Activated CD8-positive, alpha-beta T cell treated with anti-CD3 and anti-CD28 coated beads for 36 hours (primary cell): ENCODE data around the gene ADARB2. TPM values are rescaled to one million over a fixed set of nuclear protein-coding genes. Genes with fewer than 3 reads are reported as not detected.

Experiments
- ATAC-seq: fragments of 200-7000 bp; cut with Tn5 transposase; one replicate; pipeline ENCODE4 v1.10.0; 2021; ENCODE audit warnings: mild to moderate bottlenecking, moderate library complexity
- CTCF ChIA-PET: fragments of 350-600 bp; sonication (Branson Sonifier 250); formaldehyde crosslinking; loops from one replicate; lab custom pipeline; 2021; ENCODE audit warnings: antibody characterized with exemption; lab: Charles Lee
- POLR2A ChIA-PET: fragments of 350-600 bp; sonication (Branson Sonifier 250); formaldehyde crosslinking; loops from one replicate; lab custom pipeline; 2021; ENCODE audit warnings: antibody characterized with exemption; lab: Charles Lee
- DNase-seq: peaks from one replicate; pipeline ENCODE4 v3.0.0-alpha.2; 2020
- H3K27ac Mint-ChIP-seq: one replicate; pipeline ENCODE4 v1.8.0; 2021; ENCODE audit warnings: mild to moderate bottlenecking, mixed read lengths
- H3K27me3 Mint-ChIP-seq: one replicate; pipeline ENCODE4 v1.8.0; 2021; ENCODE audit warnings: mixed read lengths
- H3K36me3 Mint-ChIP-seq: one replicate; pipeline ENCODE4 v1.8.0; 2021; ENCODE audit warnings: low read depth, mixed read lengths
- H3K4me1 Mint-ChIP-seq: one replicate; pipeline ENCODE4 v1.8.0; 2021; ENCODE audit warnings: low read depth, mixed read lengths
- H3K4me3 Mint-ChIP-seq: one replicate; pipeline ENCODE4 v1.8.0; 2021; ENCODE audit warnings: mild to moderate bottlenecking, moderate library complexity, mixed read lengths
- H3K9me3 Mint-ChIP-seq: one replicate; pipeline ENCODE4 v1.8.0; 2021; ENCODE audit warnings: mixed read lengths
- CTCF ChIP-seq: fragments of 200-600 bp; IDR thresholded peaks from one replicate; pipeline ENCODE4 v1.8.0; 2022; ENCODE audit warnings: antibody characterized with exemption, mild to moderate bottlenecking
- intact Hi-C: fragments of 100-400 bp; cut with micrococcal nuclease; formaldehyde crosslinking; loops from one replicate; pipeline ENCODE4 v1.10.0; 2022
- total RNA-seq, 2 experiments: library from RNA; stranded (reverse); gene quantifications; one replicate each; pipeline ENCODE4 v1.2.3, GENCODE V29; 2021

ADARB2 gene
- total RNA-seq, 2 experiments from 2014 or later = 1.3 to 1.6 TPM

- Mint-ChIP-seq H3K4me1 (peaks cover 5% of the 10 kb centered on the region), H3K36me3 (no peaks in the 10 kb centered on the region), H3K9me3 (no peaks in the 10 kb centered on the region), H3K27ac (no peak overlapping the region), H3K27me3 (peaks cover 3% of the 10 kb centered on the region), H3K4me3 (no peak overlapping the region)
- POLR2A ChIA-PET = no interaction called here
- ATAC-seq (no peak), DNase-seq (no peak)
- TF ChIP-seq CTCF = no peak
- intact Hi-C loops = no loop called here
- CTCF ChIA-PET = no interaction called here
Observed at GRCh38 chr10:1671366-1672000, 65.8 kb downstream of the ADARB2 start.

GRCh38 chr10:1670541-1671365, 66.6 kb downstream of the ADARB2 start:
- Mint-ChIP-seq H3K27me3 (peaks cover 3% of the 10 kb centered on the region), H3K36me3 (no peaks in the 10 kb centered on the region), H3K4me3 (no peak overlapping the region), H3K9me3 (no peaks in the 10 kb centered on the region), H3K27ac (no peak overlapping the region), H3K4me1 (peaks cover 5% of the 10 kb centered on the region)
- POLR2A ChIA-PET = no interaction called here
- no peak for ATAC-seq
- DNase-seq = no peak
- intact Hi-C loops = no loop called here
- CTCF ChIA-PET = no interaction called here
- TF ChIP-seq CTCF = no peak

- ATAC-seq (no peak), DNase-seq (no peak)
- H3K4me1 Mint-ChIP-seq = peaks cover 2% of the 10 kb centered on the region
- no peak overlapping the region for H3K27ac Mint-ChIP-seq
- peaks cover 2% of the 10 kb centered on the region for H3K27me3 Mint-ChIP-seq
- CTCF ChIA-PET = no interaction called here
- no peak overlapping the region for H3K4me3 Mint-ChIP-seq
- H3K36me3 Mint-ChIP-seq = no peaks in the 10 kb centered on the region
- POLR2A ChIA-PET = no interaction called here
- TF ChIP-seq CTCF = no peak
- H3K9me3 Mint-ChIP-seq = no peaks in the 10 kb centered on the region
- intact Hi-C loops = no loop called here
Observed at GRCh38 chr10:1669433-1669832, 67.9 kb downstream of the ADARB2 start.

- H3K27me3 Mint-ChIP-seq = peaks cover under 1% of the 10 kb centered on the region
- H3K9me3 Mint-ChIP-seq = no peaks in the 10 kb centered on the region
- no peaks in the 10 kb centered on the region for H3K36me3 Mint-ChIP-seq
- no peak overlapping the region for H3K4me3 Mint-ChIP-seq
- ATAC-seq (no peak), DNase-seq (no peak)
- H3K27ac Mint-ChIP-seq = no peak overlapping the region
- TF ChIP-seq CTCF = no peak
- ChIA-PET POLR2A (no interaction called here), CTCF (no interaction called here)
- no peaks in the 10 kb centered on the region for H3K4me1 Mint-ChIP-seq
- intact Hi-C loops = no loop called here
Observed at GRCh38 chr10:1668399-1668798, 68.9 kb downstream of the ADARB2 start.

GRCh38 chr10:1667392-1667791, 69.9 kb downstream of the ADARB2 start:
- no peaks in the 10 kb centered on the region for H3K9me3 Mint-ChIP-seq
- DNase-seq = no peak
- POLR2A ChIA-PET = no interaction called here

More at GRCh38 chr10:1667392-1667791, 69.9 kb downstream of the ADARB2 start:
- H3K4me3 Mint-ChIP-seq = no peak overlapping the region
- no peak for ATAC-seq
- CTCF ChIA-PET = no interaction called here
- H3K36me3 Mint-ChIP-seq = no peaks in the 10 kb centered on the region
- TF ChIP-seq CTCF = no peak
- intact Hi-C loops = no loop called here
- no peaks in the 10 kb centered on the region for H3K4me1 Mint-ChIP-seq
- no peak overlapping the region for H3K27ac Mint-ChIP-seq
- no peaks in the 10 kb centered on the region for H3K27me3 Mint-ChIP-seq
